Measurements from ENCODE around the gene TFPT. TPM values are rescaled to one million over a fixed set of nuclear protein-coding genes. Genes with fewer than 3 reads are reported as not detected.

TFPT gene
- total and polyA plus RNA-seq, 7 donors = 11.0 to 38.3 (median 22.9) TPM

GRCh38 chr19:54127688-54128440 lies 12.4 kb upstream of the TFPT start:
- no peak for DNase-seq
- no peak for ATAC-seq
- 91 to 94% (median 92%) methylated on average over 36 to 44 of the region's 44 CpGs for WGBS, 3 donors
- Histone ChIP-seq H3K4me1 (no peaks in the 10 kb centered on the region), H3K4me3 (no peak overlapping the region), H3K9me3 (no peaks in the 10 kb centered on the region), H3K27me3 (ENCODE audit: insufficient read depth in 3 of 3, low read length in 2 of 3) (no peaks in the 10 kb centered on the region), H3K27ac (no peak overlapping the region), H3K36me3 (ENCODE audit: insufficient read depth in 1 of 2, low read depth in 1 of 2) (peaks cover 2 to 93% of the 10 kb centered on the region in 2 donors)
- TF ChIP-seq CTCF (IDR thresholded peaks at IDR 0.05) = no peak
- intact Hi-C loops (cut with DNase I) = no loop called here

- 82 to 86% (median 83%) methylated on average over 9 of the region's 9 CpGs for WGBS, 3 donors
- Histone ChIP-seq H3K4me1 (no peaks in the 10 kb centered on the region), H3K36me3 (ENCODE audit: insufficient read depth in 1 of 2, low read depth in 1 of 2) (peaks cover 0 to 92% of the 10 kb centered on the region in 2 donors), H3K27ac (no peak overlapping the region), H3K9me3 (no peaks in the 10 kb centered on the region), H3K27me3 (ENCODE audit: insufficient read depth in 3 of 3, low read length in 2 of 3) (no peaks in the 10 kb centered on the region), H3K4me3 (no peak overlapping the region)
- DNase-seq = no peak
- ATAC-seq = no peak
- intact Hi-C loops (cut with DNase I) = no loop called here
- no peak for TF ChIP-seq CTCF (IDR thresholded peaks at IDR 0.05)
These were observed 10.3 kb upstream of the TFPT start for GRCh38 chr19:54125713-54126112.

- ATAC-seq = no peak
- intact Hi-C loops (cut with DNase I) = no loop called here
- Histone ChIP-seq H3K4me3 (no peak overlapping the region), H3K4me1 (no peaks in the 10 kb centered on the region), H3K27me3 (ENCODE audit: insufficient read depth in 3 of 3, low read length in 2 of 3) (no peaks in the 10 kb centered on the region), H3K9me3 (no peaks in the 10 kb centered on the region), H3K27ac (no peak overlapping the region), H3K36me3 (ENCODE audit: insufficient read depth in 1 of 2, low read depth in 1 of 2) (peaks cover 0 to 97% of the 10 kb centered on the region in 2 donors)
- WGBS, 3 donors = 89 to 93% (median 93%) methylated on average over 19 of the region's 19 CpGs
- TF ChIP-seq CTCF (IDR thresholded peaks at IDR 0.05) = no peak
- no peak for DNase-seq
These were observed 8.9 kb upstream of the TFPT start for GRCh38 chr19:54124393-54124792.

GRCh38 chr19:54123682-54124081 lies 8.2 kb upstream of the TFPT start:
- H3K27ac ChIP-seq = no peak overlapping the region
- H3K4me3 ChIP-seq = no peak overlapping the region
- intact Hi-C loops (cut with DNase I) = no loop called here
- no peak for ATAC-seq
- H3K9me3 ChIP-seq = no peaks in the 10 kb centered on the region
- no peaks in the 10 kb centered on the region for H3K27me3 ChIP-seq (ENCODE audit: insufficient read depth in 3 of 3, low read length in 2 of 3)
- TF ChIP-seq CTCF (IDR thresholded peaks at IDR 0.05) = no peak
- no peak for DNase-seq
- WGBS, 3 donors = 88 to 91% (median 89%) methylated on average over 17 of the region's 17 CpGs
- H3K36me3 ChIP-seq (ENCODE audit: insufficient read depth in 1 of 2, low read depth in 1 of 2) = peaks cover 0 to 97% of the 10 kb centered on the region in 2 donors
- no peaks in the 10 kb centered on the region for H3K4me1 ChIP-seq

GRCh38 chr19:54121259-54121658 lies 5.8 kb upstream of the TFPT start:
- peaks cover 10% of the 10 kb centered on the region for H3K4me1 ChIP-seq

More at GRCh38 chr19:54121259-54121658, 5.8 kb upstream of the TFPT start:
- Histone ChIP-seq H3K4me3 (no peak overlapping the region), H3K9me3 (no peaks in the 10 kb centered on the region), H3K27me3 (ENCODE audit: insufficient read depth in 3 of 3, low read length in 2 of 3) (no peaks in the 10 kb centered on the region), H3K36me3 (ENCODE audit: insufficient read depth in 1 of 2, low read depth in 1 of 2) (peaks cover 0 to 84% of the 10 kb centered on the region in 2 donors), H3K27ac (no peak overlapping the region)
- WGBS, 3 donors = 88 to 91% (median 90%) methylated on average over 8 to 10 of the region's 10 CpGs
- intact Hi-C loops (cut with DNase I) = no loop called here
- DNase-seq = no peak
- no peak for TF ChIP-seq CTCF (IDR thresholded peaks at IDR 0.05)
- no peak for ATAC-seq

Data from psoas muscle (tissue), 8 donors.